DOHH2 (cell line): ENCODE results near the gene KRT76.

Experiments used
- H3F3A ChIP-seq: fragments of 200-600 bp; sonication (generic), shearing (Covaris generic); 2 replicates; pipeline ENCODE4 v1.6.0; 2016; ENCODE audit warnings: antibody characterized with exemption, mild to moderate bottlenecking; ENCODE audit not compliant: control insufficient read depth, insufficient read depth
- H3K27ac ChIP-seq: fragments of 200-600 bp; sonication (generic); 2 replicates; pipeline ENCODE4 v1.5.1; 2014; ENCODE audit warnings: low read depth, mild to moderate bottlenecking, low read length, moderate library complexity
- H3K27me3 ChIP-seq: fragments of 200-600 bp; sonication (generic); 2 replicates; pipeline ENCODE4 v1.6.1; 2014; ENCODE audit warnings: mild to moderate bottlenecking, low read length, mixed read lengths; ENCODE audit not compliant: control insufficient read depth
- H3K36me3 ChIP-seq: fragments of 200-600 bp; sonication (generic); 2 replicates; pipeline ENCODE4 v1.6.1; 2014; ENCODE audit warnings: mild to moderate bottlenecking, low read length, moderate library complexity, mixed read lengths; ENCODE audit not compliant: control insufficient read depth
- H3K4me1 ChIP-seq: fragments of 200-600 bp; sonication (generic); 2 replicates; pipeline ENCODE4 v1.6.1; 2014; ENCODE audit warnings: mild to moderate bottlenecking, low read length, mixed read lengths; ENCODE audit not compliant: control insufficient read depth
- H3K4me2 ChIP-seq: fragments of 200-600 bp; sonication (generic); 2 replicates; pipeline ENCODE4 v1.6.0; 2014; ENCODE audit warnings: mild to moderate bottlenecking, low read length, moderate library complexity
- H3K4me3 ChIP-seq: fragments of 200-600 bp; sonication (generic); 2 replicates; pipeline ENCODE4 v1.5.1; 2014; ENCODE audit warnings: mild to moderate bottlenecking, low read length, mixed read lengths
- H3K79me2 ChIP-seq: fragments of 200-600 bp; sonication (generic); 2 replicates; pipeline ENCODE4 v1.6.1; 2014; ENCODE audit warnings: mild to moderate bottlenecking, low read length, mixed read lengths; ENCODE audit not compliant: control insufficient read depth
- H3K9me2 ChIP-seq: fragments of 200-600 bp; sonication (generic); replicated peaks from 2 replicates; pipeline ENCODE4 v1.6.1; 2014; ENCODE audit warnings: mild to moderate bottlenecking, low read length, mixed read lengths; ENCODE audit not compliant: control insufficient read depth
- H3K9me3 ChIP-seq: fragments of 200-600 bp; sonication (generic); 2 replicates; pipeline ENCODE4 v1.6.1; 2014; ENCODE audit warnings: antibody characterized with exemption, low read length, mixed read lengths; ENCODE audit not compliant: control insufficient read depth, insufficient read depth
- H4K20me1 ChIP-seq: fragments of 200-600 bp; sonication (generic); 2 replicates; pipeline ENCODE4 v1.6.0; 2014; ENCODE audit warnings: low read depth, mild to moderate bottlenecking, antibody characterized with exemption, low read length, moderate library complexity; ENCODE audit not compliant: control insufficient read depth, insufficient read depth
- EZH2phosphoT487 ChIP-seq: fragments of 200-600 bp; sonication (generic); IDR thresholded peaks from 2 replicates; pipeline ENCODE4 v1.6.1; 2017; ENCODE audit warnings: borderline replicate concordance, mild to moderate bottlenecking, antibody characterized with exemption, low read length, moderate library complexity, mixed read lengths
- TF ChIP-seq, protein P1 (sequence below): fragments of 200-600 bp; sonication (generic); IDR thresholded peaks from one replicate; pipeline ENCODE4 v1.5.1; 2014; ENCODE audit warnings: antibody characterized with exemption, mild to moderate bottlenecking, low read depth, low read length; ENCODE audit not compliant: poor library complexity, severe bottlenecking

KRT76 gene

DNA sequence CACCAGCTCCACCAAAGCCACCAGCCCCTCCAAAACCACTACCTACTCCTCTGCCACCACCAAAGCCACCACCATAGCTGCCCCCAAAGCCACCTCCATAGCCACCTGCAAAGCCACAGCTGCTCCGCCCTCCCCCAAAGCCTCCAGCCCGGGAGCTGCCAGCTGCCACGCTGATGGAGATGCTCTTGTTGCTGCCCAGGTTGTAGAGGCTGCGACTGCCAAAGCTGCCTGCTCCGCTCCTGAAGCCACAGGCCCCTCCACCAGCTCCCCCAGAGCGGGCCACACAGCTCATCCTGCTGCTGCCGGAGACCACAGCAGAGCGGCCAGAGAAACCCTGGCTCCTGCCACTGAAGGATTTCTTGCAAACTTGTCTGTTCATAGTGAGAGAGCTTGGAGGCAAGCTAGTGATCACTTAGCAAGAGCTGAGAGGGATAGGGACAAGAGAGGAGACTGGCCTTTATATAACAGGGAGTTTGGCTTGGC is at the start of gene KRT76:
Gene KRT76, minus strand, starts transcription at position 433 of the 483 bp plus-strand sequence. Its CDS starts 54 bp downstream, at position 379.
- peaks cover 13% of the 10 kb centered on the region for H3K27me3 ChIP-seq
- TF ChIP-seq EZH2phosphoT487: no peak
- TF ChIP-seq, protein P1, sequence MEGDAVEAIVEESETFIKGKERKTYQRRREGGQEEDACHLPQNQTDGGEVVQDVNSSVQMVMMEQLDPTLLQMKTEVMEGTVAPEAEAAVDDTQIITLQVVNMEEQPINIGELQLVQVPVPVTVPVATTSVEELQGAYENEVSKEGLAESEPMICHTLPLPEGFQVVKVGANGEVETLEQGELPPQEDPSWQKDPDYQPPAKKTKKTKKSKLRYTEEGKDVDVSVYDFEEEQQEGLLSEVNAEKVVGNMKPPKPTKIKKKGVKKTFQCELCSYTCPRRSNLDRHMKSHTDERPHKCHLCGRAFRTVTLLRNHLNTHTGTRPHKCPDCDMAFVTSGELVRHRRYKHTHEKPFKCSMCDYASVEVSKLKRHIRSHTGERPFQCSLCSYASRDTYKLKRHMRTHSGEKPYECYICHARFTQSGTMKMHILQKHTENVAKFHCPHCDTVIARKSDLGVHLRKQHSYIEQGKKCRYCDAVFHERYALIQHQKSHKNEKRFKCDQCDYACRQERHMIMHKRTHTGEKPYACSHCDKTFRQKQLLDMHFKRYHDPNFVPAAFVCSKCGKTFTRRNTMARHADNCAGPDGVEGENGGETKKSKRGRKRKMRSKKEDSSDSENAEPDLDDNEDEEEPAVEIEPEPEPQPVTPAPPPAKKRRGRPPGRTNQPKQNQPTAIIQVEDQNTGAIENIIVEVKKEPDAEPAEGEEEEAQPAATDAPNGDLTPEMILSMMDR: no peak
- no peaks in the 10 kb centered on the region for H3K79me2 ChIP-seq
- H3K4me1 ChIP-seq: no peaks in the 10 kb centered on the region
- H3F3A ChIP-seq: no peaks in the 10 kb centered on the region
- H3K4me2 ChIP-seq: no peak within 1 kb of the TSS
- no peaks in the 10 kb centered on the region for H4K20me1 ChIP-seq
- no peaks in the 10 kb centered on the region for H3K9me2 ChIP-seq
- no peaks in the 10 kb centered on the region for H3K36me3 ChIP-seq
- no peak within 1 kb of the TSS for H3K27ac ChIP-seq
- no peak within 1 kb of the TSS for H3K4me3 ChIP-seq
- no peaks in the 10 kb centered on the region for H3K9me3 ChIP-seq

DNA sequence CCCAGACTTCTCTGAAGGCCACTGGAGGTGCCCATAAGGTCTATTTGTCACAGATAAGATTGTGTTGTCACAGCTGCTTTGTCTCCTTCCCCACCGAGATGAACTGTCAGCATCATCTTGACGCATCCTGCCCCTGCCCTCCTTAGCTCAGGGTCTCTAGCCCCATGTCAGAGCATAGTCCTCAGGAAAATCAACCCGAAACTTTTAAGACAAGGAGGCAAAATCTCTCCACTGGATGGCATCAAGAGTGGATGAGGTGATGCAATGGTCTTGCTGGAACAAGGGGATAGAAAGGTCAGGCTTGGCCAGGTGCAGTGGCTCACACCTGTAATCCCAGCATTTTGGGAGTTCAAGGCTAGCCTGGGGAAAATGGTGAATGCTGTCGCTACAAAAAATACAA is 48.8 kb upstream of the KRT76 start:
- no peaks in the 10 kb centered on the region for H3K9me3 ChIP-seq

DNA sequence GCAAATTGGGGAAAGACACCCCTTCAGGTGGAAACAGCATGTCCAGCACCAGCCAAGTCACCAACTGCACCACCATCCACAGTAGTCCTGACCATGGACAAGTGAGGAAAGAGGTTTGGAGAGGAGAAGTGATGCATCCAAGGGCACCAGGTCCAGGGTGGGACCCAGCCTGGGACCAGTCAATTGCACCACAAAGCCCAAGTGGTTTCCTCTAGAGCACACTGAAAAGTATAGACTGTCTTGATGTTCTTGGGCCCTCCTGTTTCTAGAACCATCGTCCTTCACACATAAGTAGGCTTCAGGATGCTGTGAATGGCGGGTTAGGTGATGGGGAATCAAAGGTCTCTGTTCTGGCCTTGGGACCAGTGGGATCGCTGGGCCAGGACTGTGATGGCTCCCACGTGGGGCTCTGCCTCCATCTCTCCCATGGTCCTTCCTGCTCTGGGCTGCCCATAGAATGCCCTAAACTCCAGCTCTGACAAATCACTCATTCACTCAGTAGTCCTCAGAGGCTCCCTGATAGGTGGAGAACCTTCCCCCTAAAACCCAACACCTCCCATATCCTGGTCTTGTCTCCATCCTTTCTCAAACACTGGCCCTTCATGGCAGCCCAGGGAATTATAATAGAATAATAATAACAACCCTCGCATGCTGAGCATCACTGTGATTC is 47.7 kb upstream of the KRT76 start:
- no peaks in the 10 kb centered on the region for H3K79me2 ChIP-seq
- no peaks in the 10 kb centered on the region for H3F3A ChIP-seq
- no peak overlapping the region for H3K4me3 ChIP-seq
- TF ChIP-seq, protein P1: no peak
- TF ChIP-seq EZH2phosphoT487: no peak
- H3K9me3 ChIP-seq: no peaks in the 10 kb centered on the region
- H3K9me2 ChIP-seq: no peaks in the 10 kb centered on the region
- H3K4me1 ChIP-seq: no peaks in the 10 kb centered on the region
- no peaks in the 10 kb centered on the region; the same call in 1 of the 2 replicates for H3K27me3 ChIP-seq
- H3K27ac ChIP-seq: no peak overlapping the region
- H3K4me2 ChIP-seq: no peak overlapping the region
- H4K20me1 ChIP-seq: no peaks in the 10 kb centered on the region
- H3K36me3 ChIP-seq: no peaks in the 10 kb centered on the region

More for the DNA sequence above, 48.8 kb upstream of the KRT76 start:
- H3K4me3 ChIP-seq: no peak overlapping the region
- H3K27me3 ChIP-seq: peaks cover 4% of the 10 kb centered on the region
- H4K20me1 ChIP-seq: no peaks in the 10 kb centered on the region
- no peaks in the 10 kb centered on the region for H3K79me2 ChIP-seq
- no peak overlapping the region for H3K4me2 ChIP-seq
- TF ChIP-seq, protein P1: no peak
- no peak for TF ChIP-seq EZH2phosphoT487
- H3K9me2 ChIP-seq: no peaks in the 10 kb centered on the region
- no peaks in the 10 kb centered on the region for H3K36me3 ChIP-seq
- H3K4me1 ChIP-seq: no peaks in the 10 kb centered on the region
- no peaks in the 10 kb centered on the region for H3F3A ChIP-seq
- no peak overlapping the region for H3K27ac ChIP-seq
